H9 (cell line): ENCODE data around the gene SPRR2B. TPM values are rescaled to one million over a fixed set of nuclear protein-coding genes. Genes with fewer than 3 reads are reported as not detected.

Experiments
- DNase-seq: peaks from one replicate; pipeline ENCODE4 v3.0.0-alpha.2; 2017
- H2AFZ ChIP-seq: one replicate; pipeline ENCODE4 v1.6.1; 2013; ENCODE audit warnings: mild to moderate bottlenecking, low read length, control low read depth, moderate library complexity
- H2AK5ac ChIP-seq: 2 replicates; pipeline ENCODE4 v1.6.1; 2013; ENCODE audit warnings: low read length, control low read depth, mixed read lengths; ENCODE audit not compliant: insufficient read length
- H2BK120ac ChIP-seq: one replicate; pipeline ENCODE4 v1.6.1; 2013; ENCODE audit warnings: low read depth, mild to moderate bottlenecking, low read length, control low read depth, inconsistent platforms; ENCODE audit not compliant: poor library complexity, severe bottlenecking
- H2BK12ac ChIP-seq: 2 replicates; pipeline ENCODE4 v1.6.1; 2013; ENCODE audit warnings: low read length, control low read depth, mixed read lengths, low read depth; ENCODE audit not compliant: insufficient read length
- H2BK15ac ChIP-seq: 2 replicates; pipeline ENCODE4 v1.6.1; 2013; ENCODE audit warnings: low read depth, low read length, control low read depth
- H2BK20ac ChIP-seq: one replicate; pipeline ENCODE4 v1.6.1; 2013; ENCODE audit warnings: low read depth, mild to moderate bottlenecking, low read length, control low read depth, inconsistent platforms; ENCODE audit not compliant: poor library complexity, severe bottlenecking
- H2BK5ac ChIP-seq: 2 replicates; pipeline ENCODE4 v1.6.1; 2013; ENCODE audit warnings: low read length, control low read depth, mixed read lengths; ENCODE audit not compliant: insufficient read length
- H3K14ac ChIP-seq: 2 replicates; pipeline ENCODE4 v1.6.1; 2013; ENCODE audit warnings: low read length, control low read depth; ENCODE audit not compliant: insufficient read depth
- H3K18ac ChIP-seq: 2 replicates; pipeline ENCODE4 v1.6.1; 2013; ENCODE audit warnings: low read depth, mild to moderate bottlenecking, mixed read lengths, low read length, control low read depth; ENCODE audit not compliant: insufficient read length
- H3K23ac ChIP-seq: 2 replicates; pipeline ENCODE4 v1.6.1; 2013; ENCODE audit warnings: low read length, control low read depth, mixed read lengths, low read depth; ENCODE audit not compliant: insufficient read length
- H3K23me2 ChIP-seq: 2 replicates; pipeline ENCODE4 v1.6.1; 2013; ENCODE audit warnings: low read depth, mild to moderate bottlenecking, mixed read lengths, low read length, control low read depth; ENCODE audit not compliant: insufficient read length, poor library complexity, severe bottlenecking
- H3K27ac ChIP-seq: 2 replicates; pipeline ENCODE4 v1.5.1; 2013; ENCODE audit warnings: low read length, control low read depth, mixed read lengths, low read depth; ENCODE audit not compliant: insufficient read length
- H3K27me3 ChIP-seq: 2 replicates; pipeline ENCODE4 v1.6.1; 2013; ENCODE audit warnings: low read length, control low read depth, inconsistent platforms; ENCODE audit not compliant: insufficient read depth
- H3K4ac ChIP-seq: 2 replicates; pipeline ENCODE4 v1.6.1; 2013; ENCODE audit warnings: low read depth, mild to moderate bottlenecking, control low read depth, inconsistent platforms, low read length, moderate library complexity
- H3K4me1 ChIP-seq: 2 replicates; pipeline ENCODE4 v1.6.1; 2013; ENCODE audit warnings: low read length, control low read depth, inconsistent platforms; ENCODE audit not compliant: insufficient read depth
- H3K4me2 ChIP-seq: 2 replicates; pipeline ENCODE4 v1.6.1; 2013; ENCODE audit warnings: low read length, control low read depth, mixed read lengths; ENCODE audit not compliant: insufficient read length, insufficient read depth
- H3K56ac ChIP-seq: 2 replicates; pipeline ENCODE4 v1.6.1; 2013; ENCODE audit warnings: low read depth, mild to moderate bottlenecking, mixed read lengths, low read length, control low read depth; ENCODE audit not compliant: insufficient read length
- H3K79me1 ChIP-seq: 2 replicates; pipeline ENCODE4 v1.6.1; 2013; ENCODE audit warnings: low read depth, mild to moderate bottlenecking, moderate library complexity, low read length, control low read depth, inconsistent platforms; ENCODE audit not compliant: insufficient read depth, poor library complexity, severe bottlenecking
- H3K79me2 ChIP-seq: 2 replicates; pipeline ENCODE4 v1.6.1; 2013; ENCODE audit warnings: low read length, control low read depth, inconsistent platforms; ENCODE audit not compliant: insufficient read depth
- H3K9ac ChIP-seq: 2 replicates; pipeline ENCODE4 v1.6.1; 2013; ENCODE audit warnings: low read length, control low read depth, mixed read lengths; ENCODE audit not compliant: insufficient read length; ENCODE audit errors: extremely low read depth
- H3K9me3 ChIP-seq: one replicate; pipeline ENCODE4 v1.6.1; 2013; ENCODE audit warnings: low read depth, low read length, inconsistent platforms; ENCODE audit not compliant: control insufficient read depth
- H3T11ph ChIP-seq: one replicate; pipeline ENCODE4 v1.6.1; 2013; ENCODE audit warnings: mild to moderate bottlenecking, low read length, control low read depth, inconsistent platforms
- H4K20me1 ChIP-seq: one replicate; pipeline ENCODE4 v1.6.1; 2013; ENCODE audit not compliant: control insufficient read depth, insufficient read length, insufficient read depth
- H4K5ac ChIP-seq: 2 replicates; pipeline ENCODE4 v1.6.1; 2013; ENCODE audit warnings: low read depth, mild to moderate bottlenecking, mixed read lengths, low read length, control low read depth; ENCODE audit not compliant: insufficient read length
- H4K8ac ChIP-seq: replicated peaks from 2 replicates; pipeline ENCODE4 v1.6.1; 2013; ENCODE audit warnings: low read length, control low read depth, mixed read lengths, low read depth; ENCODE audit not compliant: insufficient read length
- H4K91ac ChIP-seq: 2 replicates; pipeline ENCODE4 v1.6.1; 2013; ENCODE audit warnings: low read depth, mild to moderate bottlenecking, moderate library complexity, mixed read lengths, low read length, control low read depth; ENCODE audit not compliant: insufficient read length
- H3K27ac Mint-ChIP-seq, 3 experiments: 2 replicates in 2 of 3; 3 replicates in 1 of 3; pipeline ENCODE4 v1.8.0; 2020 to 2021; ENCODE audit warnings: mixed read lengths in 3 of 3, mild to moderate bottlenecking in 1 of 3, moderate library complexity in 1 of 3
- H3K27me3 Mint-ChIP-seq: 2 replicates; pipeline ENCODE4 v1.8.0; 2021; ENCODE audit warnings: low read depth, mild to moderate bottlenecking, moderate library complexity, mixed read lengths
- H3K36me3 Mint-ChIP-seq, 3 experiments: 2 replicates in 2 of 3; 3 replicates in 1 of 3; pipeline ENCODE4 v1.8.0; 2020 to 2021; ENCODE audit warnings: low read depth in 3 of 3, mixed read lengths in 3 of 3; ENCODE audit not compliant: insufficient read depth in 1 of 3
- H3K4me1 Mint-ChIP-seq, 2 experiments: 2 replicates each; pipeline ENCODE4 v1.8.0; 2020; ENCODE audit warnings: mixed read lengths in 2 of 2
- H3K4me3 Mint-ChIP-seq, 2 experiments: 2 replicates in 1 of 2; 3 replicates in 1 of 2; pipeline ENCODE4 v1.8.0; 2020 to 2021; ENCODE audit warnings: mild to moderate bottlenecking in 2 of 2, mixed read lengths in 2 of 2, moderate library complexity in 1 of 2
- H3K9me3 Mint-ChIP-seq, 2 experiments: 2 replicates in 1 of 2; 3 replicates in 1 of 2; pipeline ENCODE4 v1.8.0; 2020; ENCODE audit warnings: mild to moderate bottlenecking in 2 of 2, mixed read lengths in 2 of 2, moderate library complexity in 1 of 2
- WGBS: extraction: QIAGEN DNeasy Blood & Tissue Kit; methylation state at CpG from one replicate; pipeline ENCODE4 v1.1.7; 2013; ENCODE audit warnings: missing lambda C conversion rate, low lambda C conversion rate, mixed read lengths; ENCODE audit not compliant: insufficient read length; ENCODE audit errors: extremely low coverage; 5-methylcytosine and 5-hydroxymethylcytosine counted together
- total RNA-seq: library from RNA; stranded (reverse); gene quantifications from 2 replicates; pipeline ENCODE4 v1.2.1, GENCODE V29; 2021
- TF ChIP-seq, protein P1 (sequence below): fragments of 200-600 bp; sonication (generic); conservative IDR thresholded peaks from 3 replicates; pipeline ENCODE4 v1.8.0; 2021; ENCODE audit warnings: antibody characterized with exemption, mild to moderate bottlenecking

The SPRR2B gene
- total RNA-seq, 1 experiment from 2014 or later, result not detected

DNA sequence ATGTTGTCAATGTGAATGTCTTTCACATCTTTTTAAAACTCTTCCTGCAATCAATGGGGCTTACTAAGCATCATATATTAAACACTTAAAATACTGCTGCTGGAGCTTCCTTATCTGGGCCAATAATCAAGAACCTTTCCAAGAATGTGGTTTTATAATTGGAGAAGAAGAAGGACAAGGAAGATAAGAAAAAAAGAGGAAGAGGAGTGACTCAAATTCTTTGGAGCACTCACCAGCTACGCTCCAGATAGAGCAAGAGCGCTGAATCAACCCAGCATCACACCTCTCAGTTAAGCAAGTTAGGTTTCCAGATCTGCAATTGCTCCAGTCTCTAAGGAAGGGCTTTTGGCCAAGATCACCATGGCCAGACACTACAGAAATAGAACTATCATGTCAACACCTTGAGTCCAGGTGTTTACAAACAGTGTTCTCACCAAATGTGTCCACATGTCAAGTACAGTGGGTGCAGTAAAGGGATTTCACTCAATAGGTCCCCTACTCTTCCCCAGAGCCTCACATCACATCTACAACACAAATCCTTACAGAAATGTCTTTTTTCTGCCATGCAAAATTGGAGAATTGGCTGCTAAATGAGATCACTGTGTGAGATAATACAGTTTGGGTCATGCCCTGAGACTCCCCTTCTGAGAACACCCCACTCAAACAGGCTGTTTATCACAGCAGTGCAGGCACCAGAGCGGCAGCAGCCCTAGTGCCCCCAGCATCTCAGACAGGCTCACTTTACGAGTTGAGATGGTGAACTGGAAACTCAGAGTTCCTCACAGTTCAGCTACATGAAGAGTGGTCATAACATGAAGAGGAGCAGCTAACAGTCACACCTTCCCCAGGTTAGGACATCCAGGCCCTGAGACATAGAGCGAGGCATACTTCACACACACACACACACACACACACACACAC lies 1.7 kb upstream of the SPRR2B start:
- no peak overlapping the region for H2BK5ac ChIP-seq
- no peak overlapping the region for H3K56ac ChIP-seq
- no peaks in the 10 kb centered on the region for H3K4me1 ChIP-seq
- H2BK15ac ChIP-seq, result no peak overlapping the region
- no peak overlapping the region for H2BK120ac ChIP-seq
- H2AK5ac ChIP-seq, result no peak overlapping the region
- no peaks in the 10 kb centered on the region; a peak in 1 of 5 replicates for H3K9me3 Mint-ChIP-seq
- no CpG with 5 or more reads among the region's 5 CpGs for WGBS
- H3K79me2 ChIP-seq, result no peaks in the 10 kb centered on the region
- H2BK20ac ChIP-seq, result no peak overlapping the region
- H3K4me3 Mint-ChIP-seq, result no peak overlapping the region
- no peak overlapping the region for H3K18ac ChIP-seq
- no peak overlapping the region for H2AFZ ChIP-seq
- H3K4ac ChIP-seq, result no peak overlapping the region
- no peak overlapping the region for H3K4me2 ChIP-seq
- no peak overlapping the region for H4K91ac ChIP-seq
- H3K14ac ChIP-seq, result no peak overlapping the region
- no peaks in the 10 kb centered on the region for H3K36me3 Mint-ChIP-seq
- no peaks in the 10 kb centered on the region for H3K27me3 ChIP-seq
- no peaks in the 10 kb centered on the region for H4K20me1 ChIP-seq
- no peaks in the 10 kb centered on the region for H3K23me2 ChIP-seq
- no peak overlapping the region for H3K9ac ChIP-seq
- no peak overlapping the region for H4K8ac ChIP-seq
- no peaks in the 10 kb centered on the region for H3K4me1 Mint-ChIP-seq
- DNase-seq, result no peak
- H2BK12ac ChIP-seq, result no peak overlapping the region
- no peak overlapping the region for H4K5ac ChIP-seq
- no peak overlapping the region for H3K23ac ChIP-seq
- H3K27ac ChIP-seq, result no peak overlapping the region
- H3K9me3 ChIP-seq, result no peaks in the 10 kb centered on the region
- no peak overlapping the region for H3K27ac Mint-ChIP-seq
- H3T11ph ChIP-seq, result no peak overlapping the region
- H3K27me3 Mint-ChIP-seq, result no peaks in the 10 kb centered on the region; the same call in 1 of the 2 replicates
- TF ChIP-seq, protein P1, sequence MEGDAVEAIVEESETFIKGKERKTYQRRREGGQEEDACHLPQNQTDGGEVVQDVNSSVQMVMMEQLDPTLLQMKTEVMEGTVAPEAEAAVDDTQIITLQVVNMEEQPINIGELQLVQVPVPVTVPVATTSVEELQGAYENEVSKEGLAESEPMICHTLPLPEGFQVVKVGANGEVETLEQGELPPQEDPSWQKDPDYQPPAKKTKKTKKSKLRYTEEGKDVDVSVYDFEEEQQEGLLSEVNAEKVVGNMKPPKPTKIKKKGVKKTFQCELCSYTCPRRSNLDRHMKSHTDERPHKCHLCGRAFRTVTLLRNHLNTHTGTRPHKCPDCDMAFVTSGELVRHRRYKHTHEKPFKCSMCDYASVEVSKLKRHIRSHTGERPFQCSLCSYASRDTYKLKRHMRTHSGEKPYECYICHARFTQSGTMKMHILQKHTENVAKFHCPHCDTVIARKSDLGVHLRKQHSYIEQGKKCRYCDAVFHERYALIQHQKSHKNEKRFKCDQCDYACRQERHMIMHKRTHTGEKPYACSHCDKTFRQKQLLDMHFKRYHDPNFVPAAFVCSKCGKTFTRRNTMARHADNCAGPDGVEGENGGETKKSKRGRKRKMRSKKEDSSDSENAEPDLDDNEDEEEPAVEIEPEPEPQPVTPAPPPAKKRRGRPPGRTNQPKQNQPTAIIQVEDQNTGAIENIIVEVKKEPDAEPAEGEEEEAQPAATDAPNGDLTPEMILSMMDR, result no peak
- H3K79me1 ChIP-seq, result no peaks in the 10 kb centered on the region
